Activated T-cell treated with anti-CD3 and anti-CD28 coated beads for 48 hours (primary cell): ENCODE measurements around the gene IGFL3.
"Not testable (repeated sequence)": the region's sequence is repeated elsewhere in the genome, so short reads cannot be mapped to it uniquely, and the experiment has no call there.

Experiments used
- DNase-seq: peaks from one replicate; pipeline ENCODE4 v3.0.0-alpha.2; 2020; ENCODE audit warnings: low read depth

Gene IGFL3

GRCh38 chr19:46125447-46125846 lies 959 bp upstream of the IGFL3 start:
- no peak for DNase-seq

GRCh38 chr19:46118136-46118535 lies 6.4 kb downstream of the IGFL3 start:
- DNase-seq, result no peak

GRCh38 chr19:46116121-46116520 lies 8.4 kb downstream of the IGFL3 start:
- DNase-seq, result no peak

DNA sequence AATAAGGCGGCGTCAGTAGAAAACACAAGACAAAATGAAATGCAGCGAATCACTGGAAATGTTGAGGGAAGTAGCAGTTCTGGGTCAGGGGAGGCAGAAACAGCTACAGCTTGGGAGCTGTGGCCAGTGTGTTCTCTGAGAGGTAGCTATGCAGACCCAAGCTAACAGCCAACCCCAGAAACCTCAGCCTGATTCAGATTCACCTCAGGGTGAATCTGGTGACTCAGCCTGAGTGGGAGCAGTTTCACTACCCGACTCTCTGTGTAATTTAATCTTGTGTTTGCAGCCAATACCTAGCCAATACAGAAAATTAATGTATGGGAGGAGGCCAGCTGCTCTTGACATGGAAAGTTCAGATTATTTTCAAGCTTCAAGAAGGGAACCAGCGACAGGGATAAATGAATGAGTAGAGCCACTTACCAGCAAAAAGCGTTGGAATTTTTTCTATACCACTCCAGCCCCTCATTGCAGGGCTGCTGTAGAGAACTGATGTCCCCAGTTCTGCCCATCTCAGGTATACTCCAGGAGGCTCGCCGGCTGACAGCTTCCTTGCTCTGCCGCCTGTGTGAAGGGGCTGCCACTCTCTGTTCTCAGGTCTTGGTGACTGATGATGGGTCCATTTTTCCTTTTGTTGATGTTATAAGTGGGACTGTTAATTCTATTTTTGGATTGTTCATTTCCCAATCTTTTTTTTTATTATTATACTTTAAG lies 8.9 kb downstream of the IGFL3 start:
- DNase-seq, result peak; percentile 53

DNA sequence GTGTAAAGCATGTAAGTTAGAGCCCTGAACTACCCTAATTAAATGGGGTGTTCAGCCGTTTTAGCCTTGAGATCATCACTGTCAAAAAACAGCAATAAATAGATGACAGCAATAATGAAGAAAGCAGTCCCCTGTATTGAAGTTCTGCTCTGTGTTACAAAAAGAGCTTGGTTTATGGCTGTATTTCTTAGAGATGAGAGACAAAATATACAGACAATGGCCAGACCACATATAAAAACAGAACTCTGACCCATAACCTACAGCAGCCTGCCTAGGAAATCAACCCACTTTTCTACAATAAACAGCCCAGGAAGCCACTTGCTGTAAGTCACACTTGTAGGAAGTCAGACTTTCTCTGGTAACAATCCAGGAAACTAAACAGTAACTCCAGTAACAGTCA lies 10.8 kb downstream of the IGFL3 start:
- DNase-seq, result no peak

DNA sequence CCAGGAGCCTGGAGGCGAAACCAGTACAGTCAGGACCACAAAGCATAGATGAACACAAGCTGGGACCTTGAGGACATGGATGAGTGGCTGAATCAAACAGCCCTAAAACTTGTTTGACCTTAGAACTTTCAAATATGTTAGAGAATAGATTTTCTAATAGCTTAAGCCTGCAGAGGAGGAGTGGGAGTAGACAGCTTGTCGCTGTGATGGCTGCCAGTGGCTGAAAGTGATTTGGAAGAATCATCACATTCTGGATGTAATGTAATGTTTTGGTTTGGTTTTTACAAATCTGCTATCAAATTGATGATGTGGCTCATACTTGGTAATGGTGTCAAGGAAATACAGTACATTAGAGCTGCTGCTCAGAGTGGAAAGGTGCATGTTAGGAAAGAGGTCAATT lies 12.0 kb downstream of the IGFL3 start:
- DNase-seq, result no peak

DNA sequence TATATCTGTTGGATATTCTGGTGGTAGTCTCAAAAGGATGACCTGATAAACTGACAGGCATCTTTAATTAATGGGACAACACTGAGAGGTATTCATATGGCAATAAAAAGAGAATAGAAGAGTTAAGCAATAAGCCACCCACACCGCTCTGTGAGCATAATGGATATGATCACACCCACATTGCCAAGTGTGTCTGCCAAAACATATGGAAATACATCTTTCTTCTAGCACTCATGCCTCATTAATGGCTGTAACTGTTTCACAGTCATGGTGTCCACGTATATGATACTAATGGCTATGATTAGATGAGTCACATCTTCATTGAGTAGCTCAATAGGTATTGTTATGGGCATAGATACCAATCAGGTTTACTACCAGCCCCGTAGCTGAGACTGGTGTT lies 13.1 kb downstream of the IGFL3 start:
- no peak for DNase-seq

DNA sequence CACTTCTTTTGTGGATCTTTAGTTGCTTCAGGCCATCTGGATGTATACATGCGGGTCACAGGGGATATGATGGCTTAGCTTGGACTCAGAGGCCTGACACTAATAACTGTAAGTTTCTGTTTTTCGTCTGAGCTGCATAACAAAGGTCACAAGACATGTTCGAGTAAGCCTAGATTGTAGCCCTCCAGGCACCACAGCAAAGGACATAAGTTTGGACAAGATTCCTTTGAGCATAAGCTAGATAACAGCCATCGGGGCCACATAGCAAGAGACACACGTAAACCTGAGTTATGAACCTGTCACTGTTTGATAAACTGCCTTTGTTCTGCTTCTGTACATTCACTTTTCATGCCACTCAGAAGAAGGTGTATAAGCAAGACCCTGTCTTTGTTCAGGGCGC lies 14.6 kb downstream of the IGFL3 start:
- no peak for DNase-seq

- no peak for DNase-seq
Measured at GRCh38 chr19:46107371-46107770, 17.1 kb downstream of the IGFL3 start.

DNA sequence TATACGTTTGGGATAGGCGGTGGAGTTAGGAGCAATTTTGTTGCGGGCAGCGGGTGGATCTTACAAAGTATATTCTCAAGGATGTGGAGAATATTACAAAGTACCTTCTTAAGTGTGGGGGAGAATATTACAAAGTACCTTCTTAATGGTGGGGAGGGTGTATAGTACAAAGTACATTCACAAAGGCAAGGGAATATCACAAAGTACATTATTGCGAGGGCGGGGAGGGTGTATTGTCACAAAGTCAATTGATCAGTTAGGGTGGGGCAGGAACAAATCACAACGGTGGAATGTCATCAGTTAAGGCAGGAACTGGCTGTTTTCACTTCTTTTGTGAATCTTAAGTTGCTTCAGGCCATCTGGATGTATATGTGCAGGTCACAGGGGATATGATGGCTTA lies 22.2 kb downstream of the IGFL3 start:
- not testable (repeated sequence) for DNase-seq

GRCh38 chr19:46101293-46101692 lies 23.2 kb downstream of the IGFL3 start:
- DNase-seq, result no peak

GRCh38 chr19:46100344-46100743 lies 24.1 kb downstream of the IGFL3 start:
- no peak for DNase-seq

GRCh38 chr19:46090444-46090843 lies 34.0 kb downstream of the IGFL3 start:
- no peak for DNase-seq

DNA sequence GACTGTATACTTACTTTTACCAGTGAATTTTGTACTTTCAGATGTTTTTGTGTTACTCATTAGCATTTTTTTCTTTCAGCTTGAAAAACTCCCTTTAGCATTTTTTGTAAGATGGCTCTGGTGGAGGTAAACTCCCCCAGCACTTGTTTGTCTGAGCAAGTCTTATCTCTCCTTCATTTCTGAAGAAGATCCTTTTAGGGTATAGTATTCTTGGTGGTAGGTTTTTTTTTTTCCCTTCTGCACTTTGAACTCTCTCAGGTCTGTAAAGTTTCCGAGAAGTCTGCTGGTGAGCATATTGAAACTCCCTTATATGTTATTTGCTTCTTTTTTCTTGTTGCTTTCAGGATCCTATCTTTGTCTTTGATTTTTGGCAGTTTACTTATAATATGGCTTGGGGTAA lies 35.1 kb downstream of the IGFL3 start:
- no peak for DNase-seq

- no peak for DNase-seq
Measured at GRCh38 chr19:46088101-46088500, 36.4 kb downstream of the IGFL3 start.

DNA sequence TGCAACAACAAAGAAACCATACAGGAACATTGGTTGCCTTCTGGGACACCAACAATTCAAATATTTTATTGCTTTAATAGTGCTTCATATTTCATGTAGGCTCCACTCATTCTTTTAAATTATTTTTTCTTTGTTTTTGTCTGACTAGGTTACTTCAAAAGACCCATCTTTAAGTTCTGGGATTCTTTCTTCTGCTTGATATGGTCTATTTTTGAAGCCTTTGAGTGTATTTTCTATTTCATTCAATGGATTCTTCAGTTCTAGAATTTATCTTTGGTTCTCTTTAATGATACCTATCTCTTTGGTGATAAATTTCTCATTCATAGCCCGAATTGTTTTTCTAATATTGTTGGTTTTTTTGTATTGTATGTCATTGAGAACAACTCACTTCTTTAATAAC lies 38.6 kb downstream of the IGFL3 start:
- DNase-seq, result no peak

DNA sequence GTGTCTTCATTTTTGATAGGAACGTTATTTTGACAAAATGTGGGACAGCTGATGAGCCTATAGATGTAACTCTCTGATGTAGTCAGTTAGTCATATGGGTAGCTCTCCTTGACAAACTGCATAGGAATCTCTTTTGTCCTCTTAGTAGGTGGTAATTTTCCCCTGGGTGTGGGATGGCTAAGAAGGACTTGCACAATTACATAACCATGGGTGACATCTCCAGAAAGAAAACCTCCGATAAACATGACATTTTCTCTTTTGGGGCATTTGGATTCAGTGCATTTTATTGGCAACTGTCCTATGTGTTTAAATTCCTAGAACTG lies 41.8 kb downstream of the IGFL3 start:
- no peak for DNase-seq

DNA sequence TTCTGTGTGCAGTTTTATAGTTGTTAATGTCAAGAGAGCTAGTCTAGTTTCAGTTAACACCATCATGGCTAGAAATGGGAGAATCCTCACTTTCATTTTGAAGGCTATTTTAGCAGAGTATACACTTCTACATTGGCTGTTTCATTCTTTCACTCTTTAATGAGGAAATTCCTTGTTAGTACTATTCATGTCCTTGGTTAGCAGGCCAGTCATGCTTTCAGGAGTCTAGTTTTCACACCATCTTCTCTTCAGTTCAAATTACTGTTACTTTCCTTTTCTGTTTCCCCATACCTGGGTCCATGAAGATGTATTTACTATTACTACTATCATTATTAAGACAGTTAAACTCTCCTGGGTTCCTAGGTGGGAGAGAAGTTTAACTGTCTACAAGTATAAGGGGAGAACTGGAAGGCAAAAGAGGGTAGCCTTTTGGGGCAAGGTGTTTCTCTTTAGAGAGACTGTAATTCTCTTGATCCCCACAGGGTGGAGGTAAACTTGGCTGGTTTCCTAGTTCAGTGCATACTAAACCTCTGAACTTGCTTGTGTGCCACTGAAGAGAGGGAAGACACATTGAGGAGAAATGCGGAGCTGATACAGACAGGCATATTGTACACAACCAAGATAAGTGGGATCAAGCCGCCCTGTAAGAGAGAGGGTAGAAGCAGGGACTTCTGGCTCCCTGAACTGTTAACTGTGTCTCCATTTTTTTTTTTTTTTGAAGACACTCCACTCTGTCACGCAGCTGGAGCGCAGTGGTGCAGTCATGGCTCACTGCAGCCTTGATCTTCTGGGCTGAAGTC lies 42.4 kb downstream of the IGFL3 start:
- no peak for DNase-seq

GRCh38 chr19:46080561-46080960 lies 43.9 kb downstream of the IGFL3 start:
- no peak for DNase-seq

DNA sequence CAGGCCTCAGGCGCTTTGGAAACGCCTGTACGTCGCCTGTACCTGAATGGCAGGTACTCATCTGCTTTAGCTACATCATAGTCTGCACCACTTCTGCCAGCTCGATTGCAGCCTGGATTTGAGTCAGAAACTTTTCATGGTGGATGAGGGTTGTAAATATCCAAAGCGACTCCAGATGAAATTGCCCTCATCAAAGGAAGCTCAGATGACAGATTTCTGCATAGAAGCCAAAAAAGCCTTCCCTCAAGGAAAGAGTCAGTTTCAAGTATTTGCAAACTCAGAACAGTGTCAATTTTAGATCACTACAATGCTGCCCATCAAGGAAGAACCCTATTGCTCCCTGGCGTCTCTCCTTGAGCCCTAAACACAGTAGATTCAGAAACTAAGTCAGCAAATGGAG lies 44.9 kb downstream of the IGFL3 start:
- no peak for DNase-seq

DNA sequence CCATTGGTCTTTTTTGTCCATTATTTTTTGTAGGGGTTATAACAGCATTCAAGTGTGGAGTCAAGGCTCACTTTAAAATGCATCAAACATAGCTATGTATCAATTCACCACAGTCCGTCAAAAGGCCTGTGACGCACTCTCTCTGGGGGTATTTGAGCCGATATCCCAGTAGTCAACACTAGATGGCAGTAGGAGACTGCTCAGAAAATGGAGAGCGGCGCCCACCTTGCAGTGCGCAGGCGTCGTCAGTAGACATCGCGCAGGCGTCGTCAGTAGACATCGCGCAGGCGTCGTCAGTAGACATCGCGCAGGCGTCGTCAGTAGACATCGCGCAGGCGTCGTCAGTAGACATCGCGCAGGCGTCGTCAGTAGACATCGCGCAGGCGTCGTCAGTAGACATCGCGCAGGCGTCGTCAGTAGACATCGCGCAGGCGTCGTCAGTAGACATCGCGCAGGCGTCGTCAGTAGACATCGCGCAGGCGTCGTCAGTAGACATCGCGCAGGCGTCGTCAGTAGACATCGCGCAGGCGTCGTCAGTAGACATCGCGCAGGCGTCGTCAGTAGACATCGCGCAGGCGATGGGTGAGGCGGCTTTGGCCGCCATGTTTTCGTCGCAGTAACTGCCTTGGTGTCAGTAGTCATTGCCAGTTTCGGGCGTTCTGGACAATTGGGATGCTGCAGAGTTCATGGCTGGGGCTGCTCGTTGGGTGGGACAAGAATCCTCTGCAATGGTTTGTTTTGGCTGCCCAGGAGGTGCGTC lies 45.7 kb downstream of the IGFL3 start:
- DNase-seq, result peak; percentile 28

DNA sequence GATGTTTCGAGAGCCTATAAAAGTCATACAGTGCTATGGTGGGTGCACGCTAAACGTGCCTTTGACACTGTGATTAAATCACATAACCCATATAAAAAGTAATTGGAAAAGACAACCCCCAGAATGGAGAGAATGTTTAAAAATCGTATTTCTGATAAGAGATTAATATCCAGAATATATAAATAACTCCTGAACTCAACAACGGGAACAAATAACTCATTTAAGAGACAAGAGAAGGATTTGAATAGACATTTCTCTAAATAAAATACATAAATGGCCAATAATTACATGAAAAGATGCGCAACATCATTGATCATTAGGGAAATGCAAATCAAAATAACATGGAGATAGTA lies 46.7 kb downstream of the IGFL3 start:
- DNase-seq, result no peak
